ENCODE data around the gene BRI3BP. TPM values are rescaled to one million over a fixed set of nuclear protein-coding genes. Genes with fewer than 3 reads are reported as not detected.

BRI3BP gene, protein sequence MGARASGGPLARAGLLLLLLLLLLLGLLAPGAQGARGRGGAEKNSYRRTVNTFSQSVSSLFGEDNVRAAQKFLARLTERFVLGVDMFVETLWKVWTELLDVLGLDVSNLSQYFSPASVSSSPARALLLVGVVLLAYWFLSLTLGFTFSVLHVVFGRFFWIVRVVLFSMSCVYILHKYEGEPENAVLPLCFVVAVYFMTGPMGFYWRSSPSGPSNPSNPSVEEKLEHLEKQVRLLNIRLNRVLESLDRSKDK
- total RNA-seq, result 4.2 and 5.0 TPM in 2 replicates

DNA sequence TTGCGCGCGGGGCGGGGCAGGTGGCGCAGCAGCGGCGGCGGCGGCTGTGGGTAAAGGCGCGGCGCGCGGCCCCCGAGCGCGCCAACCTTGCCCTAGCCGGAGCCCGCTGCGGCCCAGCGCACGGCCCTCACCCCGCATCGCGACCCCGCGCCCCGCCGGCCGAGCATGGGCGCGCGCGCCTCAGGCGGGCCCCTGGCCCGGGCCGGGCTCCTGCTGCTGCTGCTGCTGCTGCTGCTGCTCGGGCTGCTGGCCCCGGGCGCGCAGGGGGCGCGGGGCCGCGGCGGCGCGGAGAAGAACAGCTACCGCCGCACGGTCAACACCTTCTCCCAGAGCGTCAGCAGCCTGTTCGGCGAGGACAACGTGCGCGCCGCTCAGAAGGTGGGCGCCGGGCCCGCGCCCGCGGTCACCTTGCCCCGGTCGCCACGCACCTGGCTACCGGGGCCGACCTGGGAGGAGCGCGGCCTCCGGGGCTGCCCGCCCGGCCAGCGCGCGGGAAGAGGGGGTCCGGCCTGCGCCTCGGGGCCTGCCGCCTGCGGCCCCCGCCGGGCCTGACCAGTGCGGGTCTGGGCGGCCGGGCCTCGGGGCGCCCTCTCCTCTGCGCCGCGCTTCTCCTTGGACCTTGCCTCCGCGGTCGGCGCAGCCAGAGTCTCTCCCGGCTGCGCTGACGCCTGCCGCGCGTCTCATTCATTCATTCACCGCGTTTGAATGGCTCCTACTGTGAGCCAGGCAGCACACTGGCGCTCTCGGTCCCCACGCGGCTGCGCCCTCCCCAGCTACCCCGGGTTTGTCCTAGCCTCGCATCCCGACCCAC is at the start of gene BRI3BP:
BRI3BP (plus strand) TSS at position 20 of the 811 bp plus-strand sequence; CDS start at position 166, 146 bp downstream.

DNA sequence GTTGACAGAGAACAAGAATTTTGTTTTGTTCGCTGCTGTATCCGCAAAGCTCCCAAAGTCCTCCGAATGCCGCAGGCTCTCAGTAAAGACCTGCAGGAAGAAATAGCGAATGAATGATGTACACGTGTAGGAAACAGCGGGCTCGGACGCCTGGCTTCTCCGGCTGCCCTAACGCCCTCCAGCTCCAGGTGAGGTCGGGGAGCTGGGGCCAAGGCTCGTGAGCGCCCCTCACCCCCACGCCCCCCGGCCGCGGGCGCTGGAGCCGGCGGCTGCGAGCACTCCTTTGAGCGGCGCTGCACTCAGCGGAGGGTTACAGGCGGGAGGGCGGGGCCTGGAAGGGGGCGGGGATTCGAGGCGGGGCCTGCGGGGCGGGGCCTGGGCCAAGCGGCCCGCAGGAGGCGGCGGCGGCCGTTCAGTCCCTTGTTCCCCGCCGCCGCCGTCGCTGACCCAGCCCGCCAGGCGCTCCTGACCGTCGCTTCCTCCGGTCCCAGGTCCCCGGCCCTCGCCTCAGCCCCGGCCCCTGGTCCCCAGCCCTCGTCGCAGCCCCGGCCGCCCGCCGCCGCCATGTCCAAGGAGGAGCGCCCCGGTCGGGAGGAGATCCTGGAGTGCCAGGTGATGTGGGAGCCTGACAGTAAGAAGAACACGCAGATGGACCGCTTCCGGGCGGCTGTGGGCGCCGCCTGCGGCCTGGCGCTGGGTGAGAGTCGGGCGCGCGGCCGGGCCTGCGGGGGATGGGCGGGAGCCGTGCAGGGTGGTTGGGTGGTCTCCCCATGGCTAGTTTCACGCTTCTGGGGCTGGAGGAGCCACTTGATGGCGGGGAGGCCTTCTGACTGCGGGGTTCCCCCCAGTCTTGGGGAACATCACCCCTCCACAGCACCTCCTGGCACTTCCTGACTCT is 71.8 kb downstream of the BRI3BP start, which contains the start of gene AACS:
AACS (plus strand) TSS at position 415 of the 898 bp plus-strand sequence; CDS start at position 565, 150 bp downstream.

Other genes starting within 250 kb of the BRI3BP start
- gene SCARB1, start 129.8 kb upstream of the BRI3BP start, total RNA-seq, result 14.9 and 15.5 TPM in 2 replicates
- gene UBC, start 79.0 kb upstream of the BRI3BP start, total RNA-seq, result 1,932 and 2,421 TPM in 2 replicates
- gene DHX37, start 4.5 kb upstream of the BRI3BP start, total RNA-seq, result 16.3 and 17.5 TPM in 2 replicates
- gene AACS, start 71.8 kb downstream of the BRI3BP start, total RNA-seq, result 20.5 and 21.8 TPM in 2 replicates
- 0.47 and 0.54 TPM in 2 replicates for gene TMEM132B, start 192.7 kb downstream of the BRI3BP start, total RNA-seq